Measurements from ENCODE around the gene CAMK2A. TPM values are rescaled to one million over a fixed set of nuclear protein-coding genes. Genes with fewer than 3 reads are reported as not detected.

CAMK2A gene
- total RNA-seq, 2 experiments from 2014 or later, result not detected

DNA sequence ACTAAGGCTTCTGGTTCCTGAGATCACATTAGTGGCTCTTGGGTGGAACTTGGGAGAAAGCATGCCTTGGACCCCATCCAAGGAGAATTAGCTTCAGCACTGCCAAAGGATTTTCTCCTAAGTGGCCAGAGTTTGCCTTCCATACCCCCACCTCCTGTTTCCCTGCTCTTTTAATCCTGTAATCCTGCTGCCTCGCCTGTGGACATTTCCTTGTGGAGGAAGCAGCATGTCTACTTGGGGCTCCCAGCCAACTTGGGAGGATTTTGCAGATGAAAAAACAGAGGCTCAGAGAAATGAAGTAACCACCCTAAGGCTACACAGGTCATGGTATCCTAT is 11.6 kb upstream of the CAMK2A start:
- Histone ChIP-seq H2AFZ (ENCODE audit: low read length) (no peak overlapping the region), H3K9me2 (ENCODE audit: insufficient read depth, low read length) (no peaks in the 10 kb centered on the region), H3K36me3 (ENCODE audit: insufficient read depth, low read length) (no peaks in the 10 kb centered on the region), H3K4me1 (ENCODE audit: insufficient read depth, low read length, poor library complexity, severe bottlenecking) (no peaks in the 10 kb centered on the region), H3K79me2 (ENCODE audit: insufficient read depth, low read depth, low read length) (no peaks in the 10 kb centered on the region), H3K4me3 (ENCODE audit: low read depth, low read length, poor library complexity, severe bottlenecking) (no peak overlapping the region), H4K20me1 (ENCODE audit: insufficient read depth, low read length) (no peaks in the 10 kb centered on the region), H3K27ac (ENCODE audit: low read depth, low read length, poor library complexity, severe bottlenecking) (no peak overlapping the region), H3K9me3 (ENCODE audit: low read length) (no peaks in the 10 kb centered on the region), H3K4me2 (ENCODE audit: low read length) (no peak overlapping the region)
- intact Hi-C loops (cut with micrococcal nuclease; ENCODE audit: unreplicated experiment), result no loop called here
- no peak for DNase-seq (ENCODE audit: low spot score)
- TF ChIP-seq, protein P1, sequence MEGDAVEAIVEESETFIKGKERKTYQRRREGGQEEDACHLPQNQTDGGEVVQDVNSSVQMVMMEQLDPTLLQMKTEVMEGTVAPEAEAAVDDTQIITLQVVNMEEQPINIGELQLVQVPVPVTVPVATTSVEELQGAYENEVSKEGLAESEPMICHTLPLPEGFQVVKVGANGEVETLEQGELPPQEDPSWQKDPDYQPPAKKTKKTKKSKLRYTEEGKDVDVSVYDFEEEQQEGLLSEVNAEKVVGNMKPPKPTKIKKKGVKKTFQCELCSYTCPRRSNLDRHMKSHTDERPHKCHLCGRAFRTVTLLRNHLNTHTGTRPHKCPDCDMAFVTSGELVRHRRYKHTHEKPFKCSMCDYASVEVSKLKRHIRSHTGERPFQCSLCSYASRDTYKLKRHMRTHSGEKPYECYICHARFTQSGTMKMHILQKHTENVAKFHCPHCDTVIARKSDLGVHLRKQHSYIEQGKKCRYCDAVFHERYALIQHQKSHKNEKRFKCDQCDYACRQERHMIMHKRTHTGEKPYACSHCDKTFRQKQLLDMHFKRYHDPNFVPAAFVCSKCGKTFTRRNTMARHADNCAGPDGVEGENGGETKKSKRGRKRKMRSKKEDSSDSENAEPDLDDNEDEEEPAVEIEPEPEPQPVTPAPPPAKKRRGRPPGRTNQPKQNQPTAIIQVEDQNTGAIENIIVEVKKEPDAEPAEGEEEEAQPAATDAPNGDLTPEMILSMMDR (conservative IDR thresholded peaks at IDR 0.05; ENCODE audit: low read length), result no peak
- TF ChIP-seq EZH2phosphoT487 (IDR thresholded peaks at IDR 0.05; ENCODE audit: borderline replicate concordance, low read depth, low read length), result no peak
- BruUV-seq (replicated peaks), result no TSS peak
- CTCF ChIA-PET (ENCODE audit: unreplicated experiment), result no interaction called here
- POLR2A ChIA-PET, result no interaction called here

DNA sequence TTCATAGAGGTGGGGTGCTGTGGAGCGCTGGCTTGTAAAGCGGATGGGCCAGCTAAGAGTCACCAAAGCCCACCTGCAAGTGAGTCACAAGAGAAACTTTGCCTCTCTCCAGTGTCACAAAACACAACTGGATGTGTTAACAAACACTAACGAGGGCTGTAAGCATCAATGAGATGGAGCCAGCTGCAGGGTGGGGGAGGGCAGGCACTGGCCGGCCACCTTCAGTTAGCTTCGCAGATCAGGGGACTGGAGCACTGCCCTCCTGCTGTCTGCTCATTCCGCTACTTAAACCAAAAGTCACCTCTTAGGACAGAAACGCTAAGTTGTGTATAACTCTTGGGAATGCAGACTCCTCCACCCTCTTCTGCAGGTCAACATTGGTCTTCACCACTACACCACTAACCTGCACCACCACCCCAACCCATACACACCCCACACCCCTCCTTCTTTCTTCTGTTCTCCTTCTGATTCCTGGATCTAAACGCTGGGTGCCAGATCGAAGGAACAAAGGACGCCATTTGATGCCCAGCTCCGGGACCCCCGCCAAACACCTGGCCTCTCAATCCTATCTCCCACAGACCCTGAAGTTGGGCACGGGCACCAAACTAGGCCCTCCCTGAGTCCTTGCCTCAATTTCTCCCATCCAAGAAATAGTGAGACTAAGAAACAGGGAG is 11.1 kb upstream of the CAMK2A start:
- ChIA-PET CTCF (ENCODE audit: unreplicated experiment) (no interaction called here), POLR2A (interaction anchor here (0.6 to 1.5 kb wide), 2 partner anchors 9 to 525 kb away, joined by 3 read pairs; no protein-coding TSS in a partner anchor)
- H3K9me2 ChIP-seq (ENCODE audit: insufficient read depth, low read length), result no peaks in the 10 kb centered on the region
- H3K4me1 ChIP-seq (ENCODE audit: insufficient read depth, low read length, poor library complexity, severe bottlenecking), result no peaks in the 10 kb centered on the region
- H3K79me2 ChIP-seq (ENCODE audit: insufficient read depth, low read depth, low read length), result no peaks in the 10 kb centered on the region
- no peak overlapping the region for H3K4me2 ChIP-seq (ENCODE audit: low read length)
- BruUV-seq (replicated peaks), result no TSS peak
- H3K9me3 ChIP-seq (ENCODE audit: low read length), result no peaks in the 10 kb centered on the region
- intact Hi-C loops (cut with micrococcal nuclease; ENCODE audit: unreplicated experiment), result no loop called here
- H3K36me3 ChIP-seq (ENCODE audit: insufficient read depth, low read length), result no peaks in the 10 kb centered on the region
- no peak overlapping the region for H3K4me3 ChIP-seq (ENCODE audit: low read depth, low read length, poor library complexity, severe bottlenecking)
- H3K27ac ChIP-seq (ENCODE audit: low read depth, low read length, poor library complexity, severe bottlenecking), result no peak overlapping the region
- H2AFZ ChIP-seq (ENCODE audit: low read length), result no peak overlapping the region
- DNase-seq (ENCODE audit: low spot score), result no peak
- TF ChIP-seq, protein P1 (conservative IDR thresholded peaks at IDR 0.05; ENCODE audit: low read length), result no peak
- no peak for TF ChIP-seq EZH2phosphoT487 (IDR thresholded peaks at IDR 0.05; ENCODE audit: borderline replicate concordance, low read depth, low read length)
- H4K20me1 ChIP-seq (ENCODE audit: insufficient read depth, low read length), result no peaks in the 10 kb centered on the region

DNA sequence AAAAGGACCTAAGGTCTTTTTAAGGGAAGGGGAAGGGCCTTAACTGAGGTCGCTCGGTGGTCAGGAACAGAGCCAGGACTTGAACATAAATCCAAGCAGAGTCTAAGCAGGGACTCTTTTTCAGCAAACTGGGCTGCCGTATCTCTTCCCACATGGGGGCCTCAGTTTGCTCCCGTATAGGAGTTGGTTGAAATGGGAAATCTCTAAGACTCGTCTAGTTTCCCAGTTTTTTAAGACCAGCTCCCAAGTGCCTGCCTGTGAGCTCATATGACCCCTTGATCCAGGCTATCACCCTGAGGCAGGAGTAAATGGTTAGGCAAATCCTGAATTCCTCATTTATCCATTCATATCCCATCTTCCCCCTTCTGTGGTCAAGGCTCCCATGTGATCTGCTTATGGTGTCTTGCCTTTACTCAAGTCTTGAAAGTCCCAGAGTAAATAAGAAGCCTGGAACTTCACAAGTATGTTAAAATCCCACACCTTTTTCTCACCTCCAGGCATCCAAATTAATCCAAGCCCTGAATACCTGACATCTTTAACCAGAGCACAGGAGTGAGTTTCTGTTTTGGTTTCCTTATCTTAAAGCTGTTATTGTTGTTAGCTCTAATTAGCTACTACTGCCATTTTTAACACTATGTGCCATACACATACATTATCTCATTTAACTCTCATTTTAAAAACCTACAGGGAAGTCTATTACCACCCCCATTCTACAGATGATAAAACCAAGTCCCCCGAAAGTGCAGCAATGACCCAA is 10.2 kb upstream of the CAMK2A start:
- H3K36me3 ChIP-seq (ENCODE audit: insufficient read depth, low read length), result no peaks in the 10 kb centered on the region
- no TSS peak for BruUV-seq (replicated peaks)
- TF ChIP-seq, protein P1 (conservative IDR thresholded peaks at IDR 0.05; ENCODE audit: low read length), result no peak
- TF ChIP-seq EZH2phosphoT487 (IDR thresholded peaks at IDR 0.05; ENCODE audit: borderline replicate concordance, low read depth, low read length), result no peak
- no peak overlapping the region for H3K4me3 ChIP-seq (ENCODE audit: low read depth, low read length, poor library complexity, severe bottlenecking)
- no peak overlapping the region for H3K27ac ChIP-seq (ENCODE audit: low read depth, low read length, poor library complexity, severe bottlenecking)
- H3K4me1 ChIP-seq (ENCODE audit: insufficient read depth, low read length, poor library complexity, severe bottlenecking), result no peaks in the 10 kb centered on the region
- POLR2A ChIA-PET, result interaction anchor here (0.6 to 1.5 kb wide), 2 partner anchors 10 to 526 kb away, joined by 3 read pairs; no protein-coding TSS in a partner anchor
- H3K9me2 ChIP-seq (ENCODE audit: insufficient read depth, low read length), result no peaks in the 10 kb centered on the region
- no peak for DNase-seq (ENCODE audit: low spot score)
- intact Hi-C loops (cut with micrococcal nuclease; ENCODE audit: unreplicated experiment), result no loop called here
- no peak overlapping the region for H2AFZ ChIP-seq (ENCODE audit: low read length)
- no peak overlapping the region for H3K4me2 ChIP-seq (ENCODE audit: low read length)
- CTCF ChIA-PET (ENCODE audit: unreplicated experiment), result no interaction called here
- no peaks in the 10 kb centered on the region for H3K79me2 ChIP-seq (ENCODE audit: insufficient read depth, low read depth, low read length)
- no peaks in the 10 kb centered on the region for H4K20me1 ChIP-seq (ENCODE audit: insufficient read depth, low read length)
- no peaks in the 10 kb centered on the region for H3K9me3 ChIP-seq (ENCODE audit: low read length)
